Astrocyte of the cerebellum (primary cell): ENCODE measurements around the gene PNPLA6.

Source experiments
- DNase-seq: peaks from one replicate; pipeline ENCODE4 v3.0.0-alpha.2; 2011; ENCODE audit warnings: low read depth
- H3K4me3 ChIP-seq: 2 replicates; pipeline ENCODE4 v1.5.1; 2011; ENCODE audit warnings: mild to moderate bottlenecking, low read depth, low read length, moderate library complexity
- in situ Hi-C: cut with HindIII; loops from 2 replicates; pipeline ENCODE4 v1.10.0; 2017; ENCODE audit warnings: low sequenced_read_pairs
- TF ChIP-seq, protein P1 (sequence below): IDR thresholded peaks from 2 replicates; pipeline ENCODE4 v1.5.1; 2012; ENCODE audit warnings: low read length, low read depth, moderate library complexity, mild to moderate bottlenecking; ENCODE audit errors: missing control alignments

PNPLA6 gene

DNA sequence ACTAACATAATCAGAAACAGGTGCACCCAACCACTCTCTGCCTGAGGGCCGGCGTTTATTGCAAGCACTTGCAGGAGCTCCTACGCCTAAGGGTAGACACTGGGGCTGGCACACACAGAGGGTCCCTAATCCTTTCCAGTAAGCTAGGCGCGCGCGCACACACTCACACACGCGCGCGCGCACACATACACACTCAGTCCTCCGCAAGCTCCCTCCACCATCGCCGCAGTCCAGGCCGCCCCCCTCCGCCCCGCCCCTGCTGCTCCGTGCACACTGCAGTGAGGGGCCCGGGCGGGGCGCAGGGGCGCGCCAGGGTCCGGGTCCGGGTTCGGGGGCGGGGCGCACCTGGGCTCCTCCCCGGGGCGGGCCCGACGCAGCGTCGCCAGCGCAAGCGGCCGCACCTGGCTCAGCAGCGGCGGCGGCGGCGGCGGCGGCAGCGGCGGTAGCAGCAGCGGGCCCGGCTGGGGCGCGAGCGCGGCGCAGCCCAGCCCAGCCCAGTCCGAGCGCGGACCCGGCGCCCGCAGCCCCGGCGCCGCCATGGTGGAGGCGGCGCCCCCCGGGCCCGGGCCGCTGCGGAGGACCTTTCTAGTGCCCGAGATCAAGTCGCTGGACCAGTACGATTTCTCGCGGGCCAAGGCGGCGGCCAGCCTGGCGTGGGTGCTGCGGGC lies 60.1 kb downstream of the PNPLA6 start, which contains the start of gene CAMSAP3:
Gene CAMSAP3, plus strand, starts transcription at position 398 of the 668 bp plus-strand sequence. Its CDS starts 140 bp downstream, at position 538.
- TF ChIP-seq, protein P1, sequence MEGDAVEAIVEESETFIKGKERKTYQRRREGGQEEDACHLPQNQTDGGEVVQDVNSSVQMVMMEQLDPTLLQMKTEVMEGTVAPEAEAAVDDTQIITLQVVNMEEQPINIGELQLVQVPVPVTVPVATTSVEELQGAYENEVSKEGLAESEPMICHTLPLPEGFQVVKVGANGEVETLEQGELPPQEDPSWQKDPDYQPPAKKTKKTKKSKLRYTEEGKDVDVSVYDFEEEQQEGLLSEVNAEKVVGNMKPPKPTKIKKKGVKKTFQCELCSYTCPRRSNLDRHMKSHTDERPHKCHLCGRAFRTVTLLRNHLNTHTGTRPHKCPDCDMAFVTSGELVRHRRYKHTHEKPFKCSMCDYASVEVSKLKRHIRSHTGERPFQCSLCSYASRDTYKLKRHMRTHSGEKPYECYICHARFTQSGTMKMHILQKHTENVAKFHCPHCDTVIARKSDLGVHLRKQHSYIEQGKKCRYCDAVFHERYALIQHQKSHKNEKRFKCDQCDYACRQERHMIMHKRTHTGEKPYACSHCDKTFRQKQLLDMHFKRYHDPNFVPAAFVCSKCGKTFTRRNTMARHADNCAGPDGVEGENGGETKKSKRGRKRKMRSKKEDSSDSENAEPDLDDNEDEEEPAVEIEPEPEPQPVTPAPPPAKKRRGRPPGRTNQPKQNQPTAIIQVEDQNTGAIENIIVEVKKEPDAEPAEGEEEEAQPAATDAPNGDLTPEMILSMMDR: no peak
- no peak within 1 kb of the TSS for H3K4me3 ChIP-seq
- in situ Hi-C loops: loop anchor here (25.0 kb wide), 1 partner anchor 192 kb away; no protein-coding TSS in a partner anchor
- DNase-seq: no peak

DNA sequence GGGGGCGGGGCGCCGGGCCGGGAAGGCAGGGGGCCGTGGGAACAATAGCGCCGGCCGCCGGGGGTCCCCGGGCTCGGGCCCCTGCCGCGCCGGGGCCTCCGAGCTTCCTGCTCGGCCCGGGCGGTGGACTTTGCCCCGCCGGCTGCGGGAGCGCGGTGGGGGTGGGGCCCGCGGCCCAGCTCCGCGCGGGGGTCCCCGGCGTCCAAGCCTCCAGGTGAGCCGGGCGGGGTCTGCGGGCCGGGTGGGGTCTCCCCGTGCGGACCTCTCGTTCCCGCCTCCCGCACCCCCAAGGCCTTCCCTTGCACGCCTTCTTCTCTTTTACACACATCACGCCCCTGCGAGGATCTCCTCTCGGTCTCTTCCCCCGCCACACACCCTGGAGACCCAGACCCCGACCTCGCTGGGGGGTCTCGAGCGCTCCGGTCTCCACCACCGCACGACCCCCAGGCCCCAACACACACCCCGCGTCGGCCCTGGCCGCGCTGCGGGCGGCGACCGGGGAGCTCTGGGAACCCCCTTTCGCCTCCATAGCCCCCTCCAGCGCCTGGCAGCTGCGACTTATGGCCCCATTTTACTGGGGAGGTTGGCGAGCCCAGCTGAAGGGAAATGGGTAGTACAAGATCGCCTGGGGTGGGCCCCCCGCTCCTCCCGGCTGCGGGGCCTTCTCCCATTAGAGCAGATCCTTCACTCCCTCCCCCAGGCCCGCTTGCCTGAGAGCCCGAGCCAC lies 60.9 kb downstream of the PNPLA6 start:
- TF ChIP-seq, protein P1: no peak
- no peak for DNase-seq
- in situ Hi-C loops: loop anchor here (25.0 kb wide), 1 partner anchor 191 kb away; no protein-coding TSS in a partner anchor
- H3K4me3 ChIP-seq: no peak overlapping the region

DNA sequence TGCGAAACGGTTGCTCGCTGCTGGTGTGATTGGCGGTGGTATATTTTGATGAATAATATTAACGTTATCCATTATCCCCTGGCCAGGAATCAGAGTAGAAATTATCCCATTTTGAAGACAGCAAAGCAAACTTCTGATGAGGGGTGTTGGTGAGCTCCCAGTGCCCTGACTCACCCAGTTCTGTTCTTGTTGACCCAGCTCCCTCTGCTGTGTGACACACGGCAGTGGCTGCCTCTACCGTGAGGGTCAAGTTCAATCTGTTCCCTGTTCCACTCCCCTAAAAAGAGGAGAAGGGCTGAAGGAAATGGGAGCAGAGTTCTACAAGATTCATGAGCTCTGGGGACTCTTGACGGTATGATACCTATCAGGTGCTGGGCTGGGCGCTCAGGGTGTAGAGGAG lies 62.2 kb downstream of the PNPLA6 start:
- H3K4me3 ChIP-seq: no peak overlapping the region
- in situ Hi-C loops: loop anchor here (25.0 kb wide), 1 partner anchor 190 kb away; no protein-coding TSS in a partner anchor
- TF ChIP-seq, protein P1: no peak
- DNase-seq: no peak

DNA sequence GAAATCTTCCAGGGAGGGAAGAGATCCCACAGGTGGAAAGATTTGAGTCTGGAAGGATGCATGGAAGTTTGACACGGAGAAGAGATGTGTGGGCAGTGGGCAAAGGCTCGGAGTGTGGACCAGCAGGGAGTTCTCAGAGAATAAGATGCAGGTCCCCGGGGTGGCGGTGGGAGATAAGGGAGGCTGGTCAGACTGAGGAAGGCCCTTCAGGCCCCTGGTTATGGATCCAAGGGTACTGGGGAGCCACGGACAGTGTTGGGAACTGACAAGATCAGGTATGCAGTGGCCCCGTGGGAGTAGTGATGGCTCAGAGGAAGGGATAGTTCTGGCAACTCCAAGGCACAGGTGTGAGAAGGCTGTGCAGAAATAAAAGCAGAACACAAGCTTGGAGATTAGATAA lies 62.7 kb downstream of the PNPLA6 start:
- no peak overlapping the region for H3K4me3 ChIP-seq
- TF ChIP-seq, protein P1: no peak
- in situ Hi-C loops: loop anchor here (25.0 kb wide), 1 partner anchor 189 kb away; no protein-coding TSS in a partner anchor
- no peak for DNase-seq

DNA sequence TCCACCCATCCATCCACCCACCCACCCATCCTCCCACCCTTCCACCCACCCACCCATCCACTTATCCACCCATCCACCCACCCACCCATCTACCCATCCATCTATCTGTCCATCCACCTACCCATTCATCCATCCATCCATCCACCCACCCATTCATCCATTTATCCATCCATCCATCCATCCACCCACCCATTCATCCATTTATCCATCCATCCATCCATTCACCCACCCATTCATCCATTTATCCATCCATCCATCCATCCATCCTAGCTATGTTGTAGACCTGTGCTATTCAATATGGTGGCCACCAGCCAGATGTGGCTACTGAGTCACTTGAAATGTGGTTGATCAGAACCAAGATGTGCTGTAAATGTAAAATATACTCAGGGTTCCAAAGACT lies 65.2 kb downstream of the PNPLA6 start:
- in situ Hi-C loops: no loop called here
- no peak overlapping the region for H3K4me3 ChIP-seq
- DNase-seq: no peak
- TF ChIP-seq, protein P1: no peak

DNA sequence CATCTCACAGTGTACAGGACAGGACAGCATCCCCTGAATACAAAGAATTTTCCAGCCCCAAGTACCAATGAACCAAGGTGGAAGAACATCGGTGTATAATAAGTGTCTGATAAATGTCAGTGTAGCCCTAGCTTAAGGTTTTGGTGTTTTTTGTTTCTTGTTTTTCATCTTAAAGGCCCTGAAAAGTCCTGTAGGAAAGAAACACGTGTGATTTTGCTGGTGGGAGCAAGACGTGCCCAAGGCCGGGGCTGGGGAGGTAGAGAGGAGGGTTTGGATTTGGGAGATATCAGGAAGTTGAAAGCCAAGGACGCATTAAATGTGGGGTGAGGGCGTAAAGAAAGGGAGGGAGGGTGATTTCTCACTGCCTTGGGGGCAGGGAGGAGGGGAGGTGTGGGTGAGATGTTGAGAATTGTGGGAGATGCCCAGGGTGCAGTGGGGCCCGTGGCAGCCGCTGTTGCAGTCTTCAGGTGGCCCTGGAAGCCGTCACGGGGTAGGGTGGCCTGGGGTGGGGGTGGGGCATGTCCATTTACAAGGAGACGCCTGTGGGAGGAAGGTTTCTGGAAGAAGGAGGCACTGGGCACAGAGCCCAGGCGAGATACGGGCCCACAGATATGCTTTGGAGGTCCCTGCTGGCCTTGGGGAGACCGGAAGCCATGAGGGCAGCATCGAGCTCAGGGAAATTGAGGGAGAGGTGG lies 66.9 kb downstream of the PNPLA6 start:
- TF ChIP-seq, protein P1: no peak
- no peak overlapping the region for H3K4me3 ChIP-seq
- in situ Hi-C loops: no loop called here

More for the DNA sequence above, 66.9 kb downstream of the PNPLA6 start:
- no peak for DNase-seq
